OCI-LY1 (cell line): ENCODE data around the gene RAB11FIP3.

Experiments used
- H2AFZ ChIP-seq: fragments of 200-600 bp; sonication (generic), shearing (Covaris generic); 2 replicates; pipeline ENCODE4 v1.6.0; 2014; ENCODE audit warnings: antibody characterized with exemption, mild to moderate bottlenecking, low read length
- H3F3A ChIP-seq: fragments of 200-600 bp; sonication (generic), shearing (Covaris generic); 2 replicates; pipeline ENCODE4 v1.6.0; 2014; ENCODE audit warnings: mild to moderate bottlenecking, antibody characterized with exemption, low read length, moderate library complexity; ENCODE audit not compliant: insufficient read depth
- H3K27ac ChIP-seq: fragments of 200-600 bp; sonication (generic); 2 replicates; pipeline ENCODE4 v1.5.1; 2014; ENCODE audit warnings: low read length, mixed run types, mild to moderate bottlenecking, low read depth; ENCODE audit not compliant: poor library complexity, severe bottlenecking
- H3K27me3 ChIP-seq: fragments of 200-600 bp; sonication (generic); 2 replicates; pipeline ENCODE4 v1.6.0; 2014; ENCODE audit warnings: antibody characterized with exemption, mild to moderate bottlenecking, low read length, moderate library complexity; ENCODE audit not compliant: insufficient read depth
- H3K36me3 ChIP-seq: fragments of 200-600 bp; sonication (generic); 2 replicates; pipeline ENCODE4 v1.6.1; 2014; ENCODE audit warnings: mild to moderate bottlenecking, antibody characterized with exemption, low read length, moderate library complexity, mixed read lengths; ENCODE audit not compliant: insufficient read depth
- H3K4me1 ChIP-seq: fragments of 200-600 bp; sonication (generic); 2 replicates; pipeline ENCODE4 v1.5.1; 2014; ENCODE audit warnings: mild to moderate bottlenecking, low read length, moderate library complexity; ENCODE audit not compliant: insufficient read depth, severe bottlenecking
- H3K4me2 ChIP-seq: fragments of 200-600 bp; sonication (generic), shearing (Covaris generic); 2 replicates; pipeline ENCODE4 v1.6.1; 2014; ENCODE audit warnings: low read length
- H3K4me3 ChIP-seq: fragments of 200-600 bp; sonication (generic); 2 replicates; pipeline ENCODE4 v1.5.1; 2014; ENCODE audit warnings: low read length, low read depth, mild to moderate bottlenecking, mixed read lengths; ENCODE audit not compliant: poor library complexity, severe bottlenecking
- H3K79me2 ChIP-seq: fragments of 200-600 bp; shearing (Covaris generic); 2 replicates; pipeline ENCODE4 v1.6.1; 2016; ENCODE audit warnings: mixed run types, low read length, mixed read lengths; ENCODE audit not compliant: insufficient read depth
- H3K9ac ChIP-seq: fragments of 200-600 bp; sonication (generic), shearing (Covaris generic); 2 replicates; pipeline ENCODE4 v1.6.1; 2014; ENCODE audit warnings: mild to moderate bottlenecking, low read length, mixed read lengths
- H3K9me2 ChIP-seq: fragments of 200-600 bp; sonication (generic), shearing (Covaris generic); 2 replicates; pipeline ENCODE4 v1.6.1; 2014; ENCODE audit warnings: low read depth, mild to moderate bottlenecking, low read length, mixed read lengths
- H3K9me3 ChIP-seq: fragments of 200-600 bp; shearing (Covaris generic); 2 replicates; pipeline ENCODE4 v1.6.1; 2014; ENCODE audit warnings: low read length, mixed read lengths
- H4K20me1 ChIP-seq: fragments of 200-600 bp; sonication (generic), shearing (Covaris generic); 2 replicates; pipeline ENCODE4 v1.6.0; 2016; ENCODE audit warnings: mild to moderate bottlenecking, low read length; ENCODE audit not compliant: insufficient read depth
- EZH2 ChIP-seq: fragments of 200-600 bp; sonication (generic), shearing (Covaris generic); IDR thresholded peaks from 2 replicates; pipeline ENCODE4 v1.8.0; 2017; ENCODE audit warnings: borderline replicate concordance, mixed run types, mild to moderate bottlenecking, antibody characterized with exemption, low read length, moderate library complexity, mixed read lengths
- TF ChIP-seq, protein P1 (sequence below): fragments of 200-600 bp; sonication (generic), shearing (Covaris generic); IDR thresholded peaks from 2 replicates; pipeline ENCODE4 v1.5.1; 2017; ENCODE audit warnings: mild to moderate bottlenecking, antibody characterized with exemption, low read length, moderate library complexity, mixed read lengths

Gene RAB11FIP3

DNA sequence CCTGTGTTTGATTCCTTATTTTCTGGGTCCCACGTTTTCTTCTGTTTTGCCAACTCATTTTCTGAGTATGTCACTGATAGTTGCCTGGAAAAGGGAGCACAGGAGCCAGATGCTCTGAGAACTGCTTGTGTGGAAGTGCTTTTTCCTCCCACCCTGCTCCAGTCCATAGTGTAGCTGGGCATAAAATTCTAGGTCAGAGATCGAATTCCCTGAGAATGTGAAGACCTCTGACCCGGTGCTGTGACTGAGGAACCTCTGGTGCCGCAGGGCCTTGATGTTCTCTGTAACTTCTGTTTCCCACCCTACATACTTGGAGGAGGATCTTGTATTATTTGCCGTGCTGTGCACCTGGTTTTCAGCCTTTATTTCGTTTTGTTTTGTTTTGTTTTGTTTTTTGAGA lies 82.5 kb downstream of the RAB11FIP3 start:
- Histone ChIP-seq H3K9me2 (no peaks in the 10 kb centered on the region), H3K79me2 (no peaks in the 10 kb centered on the region), H3K9me3 (no peaks in the 10 kb centered on the region), H3F3A (no peaks in the 10 kb centered on the region), H2AFZ (no peak overlapping the region), H3K4me1 (no peaks in the 10 kb centered on the region), H3K4me2 (no peak overlapping the region), H3K27me3 (no peaks in the 10 kb centered on the region), H3K27ac (no peak overlapping the region), H3K36me3 (no peaks in the 10 kb centered on the region), H3K4me3 (no peak overlapping the region), H4K20me1 (no peaks in the 10 kb centered on the region), H3K9ac (no peak overlapping the region)
- TF ChIP-seq, protein P1, sequence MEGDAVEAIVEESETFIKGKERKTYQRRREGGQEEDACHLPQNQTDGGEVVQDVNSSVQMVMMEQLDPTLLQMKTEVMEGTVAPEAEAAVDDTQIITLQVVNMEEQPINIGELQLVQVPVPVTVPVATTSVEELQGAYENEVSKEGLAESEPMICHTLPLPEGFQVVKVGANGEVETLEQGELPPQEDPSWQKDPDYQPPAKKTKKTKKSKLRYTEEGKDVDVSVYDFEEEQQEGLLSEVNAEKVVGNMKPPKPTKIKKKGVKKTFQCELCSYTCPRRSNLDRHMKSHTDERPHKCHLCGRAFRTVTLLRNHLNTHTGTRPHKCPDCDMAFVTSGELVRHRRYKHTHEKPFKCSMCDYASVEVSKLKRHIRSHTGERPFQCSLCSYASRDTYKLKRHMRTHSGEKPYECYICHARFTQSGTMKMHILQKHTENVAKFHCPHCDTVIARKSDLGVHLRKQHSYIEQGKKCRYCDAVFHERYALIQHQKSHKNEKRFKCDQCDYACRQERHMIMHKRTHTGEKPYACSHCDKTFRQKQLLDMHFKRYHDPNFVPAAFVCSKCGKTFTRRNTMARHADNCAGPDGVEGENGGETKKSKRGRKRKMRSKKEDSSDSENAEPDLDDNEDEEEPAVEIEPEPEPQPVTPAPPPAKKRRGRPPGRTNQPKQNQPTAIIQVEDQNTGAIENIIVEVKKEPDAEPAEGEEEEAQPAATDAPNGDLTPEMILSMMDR: no peak
- TF ChIP-seq EZH2: no peak

DNA sequence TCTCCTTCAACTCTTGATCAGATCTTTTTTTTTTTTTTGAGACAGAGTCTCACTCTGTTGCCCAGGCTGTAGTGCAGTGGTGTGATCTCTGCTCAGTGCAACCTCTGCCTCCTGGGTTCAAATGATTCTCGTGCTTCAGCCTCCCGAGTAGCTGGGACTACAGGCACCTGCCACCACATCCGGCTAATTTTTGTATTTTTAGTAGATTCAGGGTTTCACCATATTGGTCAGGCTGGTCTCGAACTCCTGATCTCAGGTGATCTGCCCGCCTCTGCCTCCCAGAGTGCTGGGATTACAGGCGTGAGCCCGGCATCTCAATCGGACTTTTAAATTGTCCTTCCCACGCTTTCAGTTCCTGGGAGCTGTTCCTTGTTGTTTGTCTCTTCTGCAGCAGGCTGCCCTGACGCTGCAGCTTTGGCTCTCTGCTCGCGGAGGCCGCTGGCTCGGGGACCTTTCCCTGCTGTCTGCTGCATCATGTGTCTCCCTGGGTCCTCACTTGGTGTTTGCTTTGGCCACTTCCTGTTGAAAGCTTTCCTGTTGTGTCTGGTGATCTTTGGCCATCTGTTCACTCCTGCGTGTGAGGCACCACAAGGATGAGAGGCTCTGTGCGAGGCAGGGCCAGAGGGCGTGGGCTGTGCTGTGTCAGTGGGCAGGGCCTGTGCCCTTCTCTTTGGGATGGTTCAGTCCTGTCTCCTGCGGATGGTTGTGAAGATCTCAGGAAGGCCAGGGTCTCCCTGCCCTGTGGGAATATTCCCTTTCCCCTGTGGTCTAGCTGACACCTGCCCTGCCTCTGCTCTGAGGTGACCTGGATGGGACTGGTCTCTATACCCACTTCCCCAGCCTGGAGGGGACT lies 83.7 kb downstream of the RAB11FIP3 start:
- no peaks in the 10 kb centered on the region for H3F3A ChIP-seq
- no peaks in the 10 kb centered on the region for H3K79me2 ChIP-seq
- H3K4me3 ChIP-seq: no peak overlapping the region
- H3K4me1 ChIP-seq: no peaks in the 10 kb centered on the region
- H3K27me3 ChIP-seq: no peaks in the 10 kb centered on the region
- H3K4me2 ChIP-seq: no peak overlapping the region
- no peak overlapping the region for H3K27ac ChIP-seq
- H4K20me1 ChIP-seq: no peaks in the 10 kb centered on the region
- no peaks in the 10 kb centered on the region for H3K9me3 ChIP-seq
- H3K9me2 ChIP-seq: no peaks in the 10 kb centered on the region
- no peaks in the 10 kb centered on the region for H3K36me3 ChIP-seq
- no peak overlapping the region for H3K9ac ChIP-seq
- no peak overlapping the region for H2AFZ ChIP-seq
- TF ChIP-seq EZH2: no peak
- TF ChIP-seq, protein P1: no peak

DNA sequence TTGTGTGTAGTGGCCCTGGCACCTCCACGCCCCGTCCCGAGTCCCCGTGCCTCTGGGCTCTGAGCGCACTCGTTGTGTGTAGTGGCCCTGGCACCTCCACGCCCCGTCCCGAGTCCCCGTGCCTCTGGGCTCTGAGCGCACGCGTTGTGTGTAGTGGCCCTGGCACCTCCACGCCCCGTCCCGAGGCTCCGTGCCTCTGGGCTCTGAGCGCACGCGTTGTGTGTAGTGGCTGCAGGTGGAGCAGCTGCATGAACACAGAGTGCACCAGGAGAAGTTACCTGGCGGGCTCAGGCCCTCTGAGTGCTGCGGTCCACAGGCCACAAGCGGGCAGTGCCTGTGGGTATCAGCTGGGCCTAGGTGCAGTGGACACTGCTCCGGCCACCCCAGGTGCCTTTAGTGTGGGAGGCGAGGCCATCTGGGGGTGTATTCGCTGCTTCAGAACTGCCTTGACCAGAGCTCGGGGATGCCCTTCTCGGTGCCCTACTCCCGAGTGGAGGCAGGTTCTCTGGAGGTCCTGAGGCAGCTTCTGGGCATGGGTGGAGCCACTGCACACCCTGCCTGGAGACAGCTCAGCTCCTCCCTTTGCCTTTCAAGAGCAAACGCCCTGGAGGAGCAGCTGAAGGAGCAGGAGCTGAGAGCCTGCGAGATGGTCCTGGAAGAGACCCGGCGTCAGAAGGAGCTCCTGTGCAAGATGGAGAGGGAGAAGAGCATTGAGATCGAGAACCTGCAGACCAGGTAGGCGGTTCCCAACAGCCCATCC lies 84.8 kb downstream of the RAB11FIP3 start:
- no peak overlapping the region for H3K9ac ChIP-seq
- H3K36me3 ChIP-seq: no peaks in the 10 kb centered on the region
- H4K20me1 ChIP-seq: no peaks in the 10 kb centered on the region
- no peak overlapping the region for H3K4me3 ChIP-seq
- H3K27ac ChIP-seq: no peak overlapping the region
- no peaks in the 10 kb centered on the region for H3K9me3 ChIP-seq
- H2AFZ ChIP-seq: no peak overlapping the region
- no peaks in the 10 kb centered on the region for H3K79me2 ChIP-seq
- H3K27me3 ChIP-seq: no peaks in the 10 kb centered on the region
- TF ChIP-seq EZH2: no peak
- TF ChIP-seq, protein P1: no peak
- no peaks in the 10 kb centered on the region for H3F3A ChIP-seq
- H3K4me1 ChIP-seq: no peaks in the 10 kb centered on the region
- H3K9me2 ChIP-seq: no peaks in the 10 kb centered on the region
- H3K4me2 ChIP-seq: no peak overlapping the region
